NCI-H1694 treated with DMSO at 0.1 percent for 48 hours (cell line): ENCODE data around the gene TFEB.
A peak's percentile ranks its signal among the peaks of the same experiment; 100 is the strongest.

Source experiments
- DNase-seq: peaks from one replicate; lab custom pipeline; 2025; lab: John Stamatoyannopoulos, UW

TFEB gene

GRCh38 chr6:41674231-41675000 lies 61.0 kb downstream of the TFEB start:
- DNase-seq, result no peak

- peak; percentile 31 for DNase-seq
These were observed 61.8 kb downstream of the TFEB start for GRCh38 chr6:41673704-41674000.

GRCh38 chr6:41672816-41673703 lies 62.3 kb downstream of the TFEB start:
- no peak for DNase-seq

- no peak for DNase-seq
These were observed 63.4 kb downstream of the TFEB start for GRCh38 chr6:41672016-41672415.

GRCh38 chr6:41671376-41671775 lies 64.0 kb downstream of the TFEB start:
- DNase-seq, result no peak

- DNase-seq, result peak; percentile 89
These were observed 64.6 kb downstream of the TFEB start for GRCh38 chr6:41670703-41671360.

GRCh38 chr6:41668968-41669367 lies 66.4 kb downstream of the TFEB start:
- DNase-seq, result no peak

GRCh38 chr6:41667195-41667594 lies 68.2 kb downstream of the TFEB start:
- DNase-seq, result no peak

GRCh38 chr6:41664271-41664670 lies 71.1 kb downstream of the TFEB start:
- DNase-seq, result no peak

GRCh38 chr6:41663568-41663967 lies 71.8 kb downstream of the TFEB start:
- no peak for DNase-seq

- DNase-seq, result no peak
These were observed 75.5 kb downstream of the TFEB start for GRCh38 chr6:41659935-41660334.

- no peak for DNase-seq
These were observed 76.8 kb downstream of the TFEB start for GRCh38 chr6:41658636-41659035.

GRCh38 chr6:41657131-41658094 lies 78.0 kb downstream of the TFEB start:
- no peak for DNase-seq

- no peak for DNase-seq
These were observed 79.3 kb downstream of the TFEB start for GRCh38 chr6:41656002-41656691.

- no peak for DNase-seq
These were observed 79.8 kb downstream of the TFEB start for GRCh38 chr6:41655646-41656001.

GRCh38 chr6:41655176-41655575 lies 80.2 kb downstream of the TFEB start:
- no peak for DNase-seq

- DNase-seq, result no peak
These were observed 80.7 kb downstream of the TFEB start for GRCh38 chr6:41654698-41655151.

GRCh38 chr6:41654151-41654697 lies 81.2 kb downstream of the TFEB start:
- DNase-seq, result peak; percentile 22

- DNase-seq, result no peak
These were observed 81.7 kb downstream of the TFEB start for GRCh38 chr6:41653691-41654090.

GRCh38 chr6:41652866-41653652 lies 82.3 kb downstream of the TFEB start:
- no peak for DNase-seq
